Trophoblast cell (in vitro differentiated cells and primary cell): Measurements from ENCODE around the gene GAS1.

Source experiments
- DNase-seq, 2 donors: peaks; one replicate each; pipeline ENCODE4 v3.0.0-alpha.2; 2016
- H2AFZ ChIP-seq: 2 replicates; pipeline ENCODE4 v1.6.1; 2013; ENCODE audit warnings: low read length, moderate library complexity, mild to moderate bottlenecking; ENCODE audit not compliant: insufficient read depth, poor library complexity
- H2AK5ac ChIP-seq: 2 replicates; pipeline ENCODE4 v1.6.1; 2013; ENCODE audit warnings: mild to moderate bottlenecking, low read length
- H2BK120ac ChIP-seq: 2 replicates; pipeline ENCODE4 v1.6.1; 2013; ENCODE audit warnings: low read length, mild to moderate bottlenecking, moderate library complexity; ENCODE audit not compliant: insufficient read depth, poor library complexity
- H2BK12ac ChIP-seq: 2 replicates; pipeline ENCODE4 v1.6.1; 2013; ENCODE audit warnings: mild to moderate bottlenecking, low read length, moderate library complexity
- H2BK5ac ChIP-seq: 2 replicates; pipeline ENCODE4 v1.6.1; 2013; ENCODE audit warnings: low read length, low read depth, moderate library complexity, mild to moderate bottlenecking; ENCODE audit not compliant: poor library complexity
- H3K14ac ChIP-seq: 2 replicates; pipeline ENCODE4 v1.6.1; 2013; ENCODE audit warnings: mild to moderate bottlenecking, low read length
- H3K18ac ChIP-seq: 2 replicates; pipeline ENCODE4 v1.6.1; 2013; ENCODE audit warnings: mild to moderate bottlenecking, low read length
- H3K23ac ChIP-seq: 2 replicates; pipeline ENCODE4 v1.6.1; 2013; ENCODE audit warnings: low read length
- H3K27ac ChIP-seq: 2 replicates; pipeline ENCODE4 v1.5.1; 2013; ENCODE audit warnings: low read depth, mild to moderate bottlenecking, inconsistent platforms, low read length, moderate library complexity
- H3K27me3 ChIP-seq: 2 replicates; pipeline ENCODE4 v1.6.1; 2013; ENCODE audit warnings: inconsistent platforms, mild to moderate bottlenecking, low read length, moderate library complexity; ENCODE audit not compliant: insufficient read depth
- H3K36me3 ChIP-seq, 2 experiments: 1 replicate in 1 of 2; 2 replicates in 1 of 2; pipeline ENCODE4 v1.6.1; 2013; ENCODE audit warnings: low read length in 2 of 2, mild to moderate bottlenecking in 2 of 2, moderate library complexity in 1 of 2; ENCODE audit not compliant: insufficient read depth in 2 of 2, control insufficient read depth in 1 of 2
- H3K4ac ChIP-seq: 2 replicates; pipeline ENCODE4 v1.6.1; 2013; ENCODE audit warnings: low read depth, mild to moderate bottlenecking, low read length, moderate library complexity
- H3K4me1 ChIP-seq, 2 experiments: 1 replicate in 1 of 2; 2 replicates in 1 of 2; pipeline ENCODE4 v1.6.1; 2013; ENCODE audit warnings: low read length in 2 of 2, mild to moderate bottlenecking in 2 of 2, moderate library complexity in 1 of 2; ENCODE audit not compliant: insufficient read depth in 2 of 2, control insufficient read depth in 1 of 2
- H3K4me2 ChIP-seq: 2 replicates; pipeline ENCODE4 v1.6.1; 2013; ENCODE audit warnings: inconsistent platforms, mild to moderate bottlenecking, low read length, moderate library complexity
- H3K4me3 ChIP-seq: 2 replicates; pipeline ENCODE4 v1.5.1; 2013; ENCODE audit warnings: mild to moderate bottlenecking, low read depth, low read length, inconsistent platforms
- H3K79me1 ChIP-seq: one replicate; pipeline ENCODE4 v1.6.1; 2013; ENCODE audit warnings: low read length
- H3K79me2 ChIP-seq: 2 replicates; pipeline ENCODE4 v1.6.1; 2013; ENCODE audit warnings: low read length, mild to moderate bottlenecking; ENCODE audit not compliant: control insufficient read depth, insufficient read depth, poor library complexity
- H3K9ac ChIP-seq: 2 replicates; pipeline ENCODE4 v1.6.1; 2013; ENCODE audit warnings: mild to moderate bottlenecking, low read length
- H3K9me3 ChIP-seq: 2 replicates; pipeline ENCODE4 v1.6.1; 2013; ENCODE audit warnings: low read depth, mild to moderate bottlenecking, control low read depth, inconsistent platforms, low read length; ENCODE audit not compliant: insufficient read depth
- H4K12ac ChIP-seq: 2 replicates; pipeline ENCODE4 v1.6.1; 2013; ENCODE audit warnings: low read depth, mild to moderate bottlenecking, low read length, moderate library complexity
- H4K8ac ChIP-seq: 2 replicates; pipeline ENCODE4 v1.6.1; 2013; ENCODE audit warnings: low read depth, mild to moderate bottlenecking, low read length, moderate library complexity
- H4K91ac ChIP-seq: one replicate; pipeline ENCODE4 v1.6.1; 2013; ENCODE audit warnings: low read depth, mild to moderate bottlenecking, low read length, moderate library complexity
- WGBS: extraction: QIAGEN DNeasy Blood & Tissue Kit; methylation state at CpG from one replicate; pipeline ENCODE4 v1.1.7; 2013; ENCODE audit warnings: missing lambda C conversion rate; ENCODE audit not compliant: insufficient read length, insufficient coverage; ENCODE audit errors: extremely low coverage; 5-methylcytosine and 5-hydroxymethylcytosine counted together

The GAS1 gene

GRCh38 chr9:86990290-86990689, 43.0 kb upstream of the GAS1 start:
- Histone ChIP-seq H3K79me2 (no peaks in the 10 kb centered on the region), H3K4me2 (no peak overlapping the region), H3K4me3 (no peak overlapping the region), H3K79me1 (no peaks in the 10 kb centered on the region), H2AFZ (no peak overlapping the region), H3K36me3 (no peaks in the 10 kb centered on the region), H4K91ac (no peak overlapping the region), H3K4me1 (no peaks in the 10 kb centered on the region), H2AK5ac (no peak overlapping the region), H3K14ac (no peak overlapping the region), H3K27ac (no peak overlapping the region), H3K23ac (no peak overlapping the region), H4K12ac (no peak overlapping the region), H3K9me3 (no peaks in the 10 kb centered on the region), H4K8ac (no peak overlapping the region), H2BK120ac (no peak overlapping the region), H2BK12ac (no peak overlapping the region), H3K9ac (no peak overlapping the region), H3K18ac (no peak overlapping the region), H2BK5ac (no peak overlapping the region), H3K4ac (no peak overlapping the region), H3K27me3 (no peaks in the 10 kb centered on the region)
- no peak for DNase-seq
- no CpG with 5 or more reads among the region's 2 CpGs for WGBS

GRCh38 chr9:86987900-86988299, 40.6 kb upstream of the GAS1 start:
- Histone ChIP-seq H3K4me1 (no peaks in the 10 kb centered on the region), H3K4ac (no peak overlapping the region), H3K9me3 (no peaks in the 10 kb centered on the region), H2BK12ac (no peak overlapping the region), H4K12ac (no peak overlapping the region), H4K91ac (no peak overlapping the region), H3K79me1 (no peaks in the 10 kb centered on the region), H2BK120ac (no peak overlapping the region), H3K23ac (no peak overlapping the region), H3K36me3 (no peaks in the 10 kb centered on the region), H3K14ac (no peak overlapping the region), H3K79me2 (no peaks in the 10 kb centered on the region), H3K4me2 (no peak overlapping the region), H2AFZ (no peak overlapping the region), H3K9ac (no peak overlapping the region), H2AK5ac (no peak overlapping the region), H3K18ac (no peak overlapping the region), H4K8ac (no peak overlapping the region), H3K4me3 (no peak overlapping the region), H3K27ac (no peak overlapping the region), H2BK5ac (no peak overlapping the region), H3K27me3 (no peaks in the 10 kb centered on the region)
- no peak for DNase-seq
- WGBS, result no CpG with 5 or more reads among the region's 2 CpGs

GRCh38 chr9:86985132-86985647, 37.9 kb upstream of the GAS1 start:
- no CpG with 5 or more reads among the region's 2 CpGs for WGBS
- H3K4me2 ChIP-seq, result no peak overlapping the region
- no peaks in the 10 kb centered on the region for H3K4me1 ChIP-seq
- no peak overlapping the region for H2AFZ ChIP-seq
- H2AK5ac ChIP-seq, result no peak overlapping the region
- no peak overlapping the region for H3K23ac ChIP-seq
- no peaks in the 10 kb centered on the region for H3K79me2 ChIP-seq
- H4K12ac ChIP-seq, result no peak overlapping the region
- no peak overlapping the region for H2BK5ac ChIP-seq
- no peak overlapping the region for H2BK12ac ChIP-seq
- H3K79me1 ChIP-seq, result no peaks in the 10 kb centered on the region
- no peak overlapping the region for H4K8ac ChIP-seq
- DNase-seq, result no peak
- H3K14ac ChIP-seq, result no peak overlapping the region
- H3K4me3 ChIP-seq, result no peak overlapping the region
- no peak overlapping the region for H4K91ac ChIP-seq
- no peak overlapping the region for H3K9ac ChIP-seq
- no peak overlapping the region for H2BK120ac ChIP-seq
- no peaks in the 10 kb centered on the region for H3K27me3 ChIP-seq
- no peak overlapping the region for H3K18ac ChIP-seq
- H3K27ac ChIP-seq, result no peak overlapping the region
- no peaks in the 10 kb centered on the region for H3K9me3 ChIP-seq
- no peak overlapping the region for H3K4ac ChIP-seq
- H3K36me3 ChIP-seq, result no peaks in the 10 kb centered on the region

- DNase-seq, result peak in 1 of 2 donors; percentile 50
- Histone ChIP-seq H3K18ac (no peak overlapping the region), H3K9me3 (no peaks in the 10 kb centered on the region), H3K4me3 (no peak overlapping the region), H2AK5ac (no peak overlapping the region), H3K27ac (no peak overlapping the region), H2BK120ac (no peak overlapping the region), H2BK5ac (no peak overlapping the region), H3K4me1 (no peaks in the 10 kb centered on the region), H3K14ac (no peak overlapping the region), H3K23ac (no peak overlapping the region), H4K12ac (no peak overlapping the region), H4K91ac (no peak overlapping the region), H3K4ac (no peak overlapping the region), H3K36me3 (no peaks in the 10 kb centered on the region), H3K79me1 (no peaks in the 10 kb centered on the region), H2AFZ (no peak overlapping the region), H4K8ac (no peak overlapping the region), H3K79me2 (no peaks in the 10 kb centered on the region), H3K27me3 (no peaks in the 10 kb centered on the region), H3K4me2 (no peak overlapping the region), H2BK12ac (no peak overlapping the region), H3K9ac (no peak overlapping the region)
- no CpG with 5 or more reads among the region's 11 CpGs for WGBS
These were observed 36.4 kb upstream of the GAS1 start for GRCh38 chr9:86983620-86984259.
